LNCaP clone FGC (cell line): Measurements from ENCODE around the gene BCL6.
A peak's percentile ranks its signal among the peaks of the same experiment; 100 is the strongest.

ENCODE experiments used
- DNase-seq: peaks from one replicate; pipeline ENCODE4 v3.0.0-alpha.2; 2011; ENCODE audit warnings: low read depth
- H3K4me3 ChIP-seq: 2 replicates; pipeline ENCODE4 v1.5.1; 2011; ENCODE audit warnings: mild to moderate bottlenecking, low read depth, low read length, control low read depth
- CTCF ChIP-seq: IDR thresholded peaks from 2 replicates; pipeline ENCODE4 v1.5.1; 2012; ENCODE audit warnings: mild to moderate bottlenecking; ENCODE audit not compliant: control insufficient read depth, insufficient read depth; ENCODE audit errors: extremely low read depth

The BCL6 gene

GRCh38 chr3:187747506-187747905, 2.2 kb upstream of the BCL6 start:
- TF ChIP-seq CTCF: no peak
- DNase-seq: no peak
- no peak overlapping the region for H3K4me3 ChIP-seq

- peak overlapping the region; percentile 89 for H3K4me3 ChIP-seq
- no peak for DNase-seq
- no peak for TF ChIP-seq CTCF
These were observed 1.4 kb upstream of the BCL6 start for GRCh38 chr3:187746442-187747281.

GRCh38 chr3:187746059-187746441, 782 bp upstream of the BCL6 start:
- no peak for TF ChIP-seq CTCF
- peak overlapping the region; percentile 89 for H3K4me3 ChIP-seq
- no peak for DNase-seq

- no peak for TF ChIP-seq CTCF
- DNase-seq: no peak
- peak overlapping the region; percentile 89 for H3K4me3 ChIP-seq
These were observed 808 bp downstream of the BCL6 start for GRCh38 chr3:187744169-187745151.

- DNase-seq: no peak
- no peak for TF ChIP-seq CTCF
- peak overlapping the region; percentile 89 for H3K4me3 ChIP-seq
These were observed 1.8 kb downstream of the BCL6 start for GRCh38 chr3:187743195-187744141.

- 0 out of 2 replicates have a peak, but pooled peaks have one; percentile 1 for TF ChIP-seq CTCF
- peak overlapping the region; percentile 89 for H3K4me3 ChIP-seq
- peak; percentile 92 for DNase-seq
These were observed 2.7 kb downstream of the BCL6 start for GRCh38 chr3:187742351-187743171.
